Astrocyte (in vitro differentiated cells and primary cell): ENCODE data around the gene MATCAP1.

Experiments
- CTCF ChIP-seq: IDR thresholded peaks from 2 replicates; pipeline ENCODE4 v1.5.1; 2011; ENCODE audit warnings: low read depth, mild to moderate bottlenecking, inconsistent platforms, low read length, moderate library complexity; ENCODE audit not compliant: insufficient read depth
- EZH2 ChIP-seq: IDR thresholded peaks from 2 replicates; pipeline ENCODE4 v1.6.1; 2012; ENCODE audit warnings: mild to moderate bottlenecking, low read length, inconsistent platforms; ENCODE audit not compliant: insufficient read depth

DNA sequence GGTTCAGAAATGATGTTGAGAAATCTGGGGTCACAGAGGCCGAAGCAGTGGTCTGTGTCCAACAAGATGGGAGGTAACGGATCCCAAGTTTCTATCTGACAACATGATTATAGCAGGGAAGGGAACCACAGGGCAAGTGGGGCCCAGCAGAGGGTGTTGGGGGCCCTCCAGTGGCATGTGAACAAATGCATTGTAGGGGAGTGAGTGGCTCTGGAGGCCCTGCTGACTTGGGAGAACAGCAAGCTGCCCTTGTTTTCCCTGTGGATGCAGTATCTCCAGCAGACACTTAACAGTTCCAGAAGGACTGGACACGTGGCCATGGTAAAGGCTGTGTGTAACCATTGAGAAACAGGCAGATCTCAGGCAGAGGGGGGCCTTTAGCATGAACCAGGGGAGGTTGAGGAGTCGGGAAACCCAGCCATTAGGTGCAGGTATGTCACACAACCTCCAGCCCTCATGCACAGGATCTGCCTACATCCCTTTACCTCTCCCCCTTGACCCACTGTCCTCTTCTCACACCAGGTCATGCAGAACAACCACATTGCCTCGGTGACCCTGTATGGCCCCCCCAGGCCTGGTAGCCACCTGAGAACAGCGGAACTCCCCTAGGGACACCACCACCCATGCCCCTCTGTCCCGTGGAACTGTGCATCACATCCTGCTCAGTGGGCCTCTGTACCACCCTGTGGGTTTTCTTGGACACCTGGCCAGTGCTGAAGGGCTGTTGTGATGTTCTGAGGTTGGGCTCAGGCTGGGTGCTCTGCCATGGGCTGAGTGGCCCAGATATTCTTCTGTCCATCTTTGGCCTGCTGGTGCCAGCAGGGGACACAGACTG is 37.0 kb downstream of the MATCAP1 start:
- TF ChIP-seq CTCF, result no peak
- no peak for TF ChIP-seq EZH2
